Measurements from ENCODE around the gene C2CD3. TPM values are rescaled to one million over a fixed set of nuclear protein-coding genes. Genes with fewer than 3 reads are reported as not detected.

The C2CD3 gene
- total RNA-seq, 2 experiments from 2014 or later, result 31.9 to 35.1 TPM

DNA sequence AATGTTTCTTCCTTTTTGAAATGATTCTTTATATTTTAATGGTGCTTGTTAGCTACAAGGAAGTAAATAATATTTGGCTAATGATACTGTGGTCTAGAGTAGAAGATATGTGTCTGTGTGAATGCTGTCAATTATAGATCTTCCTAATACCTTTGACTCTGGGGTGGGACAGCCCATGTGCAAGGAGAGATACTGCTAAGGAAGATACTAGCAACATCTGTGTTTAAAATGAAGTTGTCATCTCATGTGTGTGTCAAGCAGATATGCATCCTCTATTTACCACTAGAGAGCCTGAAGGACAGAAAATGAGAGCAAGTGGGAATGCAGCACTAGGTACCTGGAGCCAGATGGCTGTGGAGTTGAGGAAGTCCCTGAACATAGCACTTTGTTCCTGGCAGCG, 34.4 kb upstream of the C2CD3 start:
- ChIA-PET CTCF (no interaction called here), POLR2A (no interaction called here)
- Mint-ChIP-seq H3K27ac (no peak overlapping the region), H3K9me3 (no peaks in the 10 kb centered on the region), H3K4me3 (no peak overlapping the region), H3K36me3 (ENCODE audit: low read depth) (peaks cover 67% of the 10 kb centered on the region), H3K4me1 (ENCODE audit: low read depth) (no peaks in the 10 kb centered on the region), H3K27me3 (no peaks in the 10 kb centered on the region)
- ATAC-seq (ENCODE audit: poor library complexity) (no peak), DNase-seq (no peak)
- H3K27me3 ChIP-seq (ENCODE audit: control insufficient read depth in 1 of 2, insufficient read depth in 2 of 2, low read length in 2 of 2), result no peaks in the 10 kb centered on the region
- no peaks in the 10 kb centered on the region for H3K4me1 ChIP-seq (ENCODE audit: insufficient read depth, low read length)
- H3K9me3 ChIP-seq (ENCODE audit: control insufficient read depth in 1 of 2, insufficient read depth in 1 of 2, low read length in 2 of 2), result no peaks in the 10 kb centered on the region
- TF ChIP-seq, protein P1, sequence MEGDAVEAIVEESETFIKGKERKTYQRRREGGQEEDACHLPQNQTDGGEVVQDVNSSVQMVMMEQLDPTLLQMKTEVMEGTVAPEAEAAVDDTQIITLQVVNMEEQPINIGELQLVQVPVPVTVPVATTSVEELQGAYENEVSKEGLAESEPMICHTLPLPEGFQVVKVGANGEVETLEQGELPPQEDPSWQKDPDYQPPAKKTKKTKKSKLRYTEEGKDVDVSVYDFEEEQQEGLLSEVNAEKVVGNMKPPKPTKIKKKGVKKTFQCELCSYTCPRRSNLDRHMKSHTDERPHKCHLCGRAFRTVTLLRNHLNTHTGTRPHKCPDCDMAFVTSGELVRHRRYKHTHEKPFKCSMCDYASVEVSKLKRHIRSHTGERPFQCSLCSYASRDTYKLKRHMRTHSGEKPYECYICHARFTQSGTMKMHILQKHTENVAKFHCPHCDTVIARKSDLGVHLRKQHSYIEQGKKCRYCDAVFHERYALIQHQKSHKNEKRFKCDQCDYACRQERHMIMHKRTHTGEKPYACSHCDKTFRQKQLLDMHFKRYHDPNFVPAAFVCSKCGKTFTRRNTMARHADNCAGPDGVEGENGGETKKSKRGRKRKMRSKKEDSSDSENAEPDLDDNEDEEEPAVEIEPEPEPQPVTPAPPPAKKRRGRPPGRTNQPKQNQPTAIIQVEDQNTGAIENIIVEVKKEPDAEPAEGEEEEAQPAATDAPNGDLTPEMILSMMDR (IDR thresholded peaks at IDR 0.05), result no peak
- peaks cover 29% of the 10 kb centered on the region for H3K36me3 ChIP-seq (ENCODE audit: insufficient read depth, low read length)
- H3K27ac ChIP-seq (ENCODE audit: low read depth in 1 of 2, low read length in 2 of 2), result no peak overlapping the region
- intact Hi-C loops (cut with DNase I, micrococcal nuclease), result no loop called here
- no peak overlapping the region for H3K4me3 ChIP-seq (ENCODE audit: low read length)

DNA sequence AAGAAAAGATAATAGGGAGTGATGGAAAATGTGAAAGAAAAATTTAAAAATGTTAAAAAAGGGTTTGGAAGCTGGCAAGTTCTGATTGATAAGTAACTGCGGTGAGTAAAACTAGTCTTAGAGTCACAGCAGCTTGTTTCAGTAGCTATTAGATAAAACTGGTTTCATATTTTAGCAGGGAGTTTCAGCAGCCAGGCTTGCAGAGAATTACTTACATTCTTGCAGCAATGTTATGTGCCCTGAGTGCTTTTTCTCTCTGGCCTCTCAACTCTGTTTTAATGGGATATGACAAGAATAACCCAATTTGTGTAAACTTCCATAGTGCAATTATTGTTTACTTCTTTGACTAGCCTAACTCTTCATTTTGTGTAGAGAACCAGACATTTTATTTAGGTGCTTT, 33.9 kb upstream of the C2CD3 start:
- intact Hi-C loops (cut with DNase I, micrococcal nuclease), result no loop called here
- ATAC-seq (ENCODE audit: poor library complexity) (no peak), DNase-seq (no peak)
- H3K4me1 ChIP-seq (ENCODE audit: insufficient read depth, low read length), result no peaks in the 10 kb centered on the region
- no peak overlapping the region for H3K4me3 ChIP-seq (ENCODE audit: low read length)
- H3K9me3 ChIP-seq (ENCODE audit: control insufficient read depth in 1 of 2, insufficient read depth in 1 of 2, low read length in 2 of 2), result no peaks in the 10 kb centered on the region
- CTCF ChIA-PET, result no interaction called here
- H3K27me3 ChIP-seq (ENCODE audit: control insufficient read depth in 1 of 2, insufficient read depth in 2 of 2, low read length in 2 of 2), result no peaks in the 10 kb centered on the region
- H3K36me3 ChIP-seq (ENCODE audit: insufficient read depth, low read length), result peaks cover 28% of the 10 kb centered on the region
- Mint-ChIP-seq H3K27ac (no peak overlapping the region), H3K36me3 (ENCODE audit: low read depth) (peaks cover 62% of the 10 kb centered on the region), H3K4me3 (no peak overlapping the region), H3K4me1 (ENCODE audit: low read depth) (no peaks in the 10 kb centered on the region), H3K27me3 (no peaks in the 10 kb centered on the region), H3K9me3 (no peaks in the 10 kb centered on the region)
- H3K27ac ChIP-seq (ENCODE audit: low read depth in 1 of 2, low read length in 2 of 2), result no peak overlapping the region
- POLR2A ChIA-PET, result no interaction called here
- TF ChIP-seq, protein P1 (IDR thresholded peaks at IDR 0.05), result no peak

DNA sequence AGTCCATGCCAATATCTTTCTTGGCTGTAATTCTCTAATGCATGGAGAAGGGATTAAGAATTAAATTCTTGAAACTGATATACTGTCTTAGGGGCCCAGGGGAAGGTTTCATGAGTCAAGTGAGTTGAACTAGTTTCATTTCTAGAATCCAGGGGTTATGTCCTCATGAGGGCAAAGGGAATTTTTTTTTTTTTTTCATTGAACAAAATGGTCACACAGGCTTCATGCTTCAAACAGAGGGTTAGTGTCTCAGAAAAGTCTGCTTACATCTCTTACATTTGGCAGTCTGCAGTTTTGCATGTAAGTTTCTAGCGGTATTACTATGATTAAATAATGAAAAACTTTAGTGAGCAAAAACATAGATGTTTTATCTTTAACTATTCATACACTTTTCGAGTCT, 33.2 kb upstream of the C2CD3 start:
- CTCF ChIA-PET, result no interaction called here
- H3K27ac Mint-ChIP-seq, result no peak overlapping the region

More for the DNA sequence above, 33.2 kb upstream of the C2CD3 start:
- H3K27ac ChIP-seq (ENCODE audit: low read depth in 1 of 2, low read length in 2 of 2), result no peak overlapping the region
- H3K36me3 Mint-ChIP-seq (ENCODE audit: low read depth), result peaks cover 59% of the 10 kb centered on the region
- ATAC-seq (ENCODE audit: poor library complexity) (no peak), DNase-seq (no peak)
- no peaks in the 10 kb centered on the region for H3K4me1 Mint-ChIP-seq (ENCODE audit: low read depth)
- H3K9me3 ChIP-seq (ENCODE audit: control insufficient read depth in 1 of 2, insufficient read depth in 1 of 2, low read length in 2 of 2), result no peaks in the 10 kb centered on the region
- no peaks in the 10 kb centered on the region for H3K4me1 ChIP-seq (ENCODE audit: insufficient read depth, low read length)
- TF ChIP-seq, protein P1 (IDR thresholded peaks at IDR 0.05), result no peak
- no peak overlapping the region for H3K4me3 Mint-ChIP-seq
- POLR2A ChIA-PET, result no interaction called here
- intact Hi-C loops (cut with DNase I, micrococcal nuclease), result no loop called here
- no peaks in the 10 kb centered on the region for H3K27me3 Mint-ChIP-seq
- H3K4me3 ChIP-seq (ENCODE audit: low read length), result no peak overlapping the region
- no peaks in the 10 kb centered on the region for H3K27me3 ChIP-seq (ENCODE audit: control insufficient read depth in 1 of 2, insufficient read depth in 2 of 2, low read length in 2 of 2)
- H3K9me3 Mint-ChIP-seq, result peaks cover 2% of the 10 kb centered on the region
- peaks cover 24% of the 10 kb centered on the region for H3K36me3 ChIP-seq (ENCODE audit: insufficient read depth, low read length)
